Measurements from ENCODE around the gene ZDHHC11.

DNA sequence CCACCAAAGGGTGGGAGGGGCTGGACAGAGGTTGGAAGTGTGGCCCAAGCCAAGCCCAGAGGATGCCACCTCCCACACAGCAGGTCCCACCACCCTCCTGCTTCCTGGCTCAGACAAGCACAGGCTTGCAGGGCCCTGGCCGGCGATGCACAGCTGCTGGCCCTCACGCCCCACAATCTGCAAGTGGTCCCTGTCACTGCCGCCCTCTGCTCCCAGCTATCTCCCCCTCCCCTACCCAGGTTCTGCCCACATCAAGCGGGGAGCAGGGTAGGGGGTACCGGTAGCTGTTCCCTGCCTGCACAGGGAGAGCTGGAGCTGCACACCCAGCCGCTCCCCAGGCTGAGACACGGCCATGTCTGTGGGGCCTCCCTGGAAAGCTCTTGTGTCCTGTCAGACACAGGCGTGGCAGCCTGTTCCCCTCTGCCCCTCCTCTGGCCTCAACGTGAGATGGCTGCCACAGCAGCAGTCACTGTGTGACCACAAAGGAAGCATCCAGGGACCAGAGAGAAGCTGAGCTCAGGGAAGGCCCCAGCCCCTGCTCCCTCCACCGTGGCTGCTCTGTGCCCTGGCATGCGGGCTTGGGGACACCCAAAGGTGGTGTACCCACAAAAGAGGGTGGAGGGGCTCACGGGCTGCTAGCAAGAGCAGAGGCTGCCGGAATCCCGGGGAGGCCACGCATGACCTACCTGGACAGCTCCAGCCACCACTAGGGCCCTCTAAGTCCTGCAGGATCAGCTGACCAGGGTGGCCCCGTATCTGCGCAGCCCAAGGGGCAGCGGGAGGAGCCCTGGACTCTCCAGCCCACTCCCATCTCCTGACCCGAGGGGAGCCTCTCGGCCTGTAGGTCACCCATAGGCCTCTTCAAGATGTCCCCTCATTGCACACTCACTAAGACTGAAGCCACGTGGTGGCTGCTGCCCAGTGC is 10.9 kb upstream of the ZDHHC11 start:
- TF ChIP-seq CTCF (conservative IDR thresholded peaks at IDR 0.05) (no peak), ZFX (IDR thresholded peaks at IDR 0.05) (no peak)

All from C4-2B (cell line).